Uterus (tissue), 4 donors: Measurements from ENCODE around the gene GRIK5. TPM values are rescaled to one million over a fixed set of nuclear protein-coding genes. Genes with fewer than 3 reads are reported as not detected.
A peak's percentile ranks its signal among the peaks of the same experiment; 100 is the strongest.
"Not testable (repeated sequence)": the region's sequence is repeated elsewhere in the genome, so short reads cannot be mapped to it uniquely, and the experiment has no call there.

ENCODE experiments used
- DNase-seq, 2 donors: peaks; one replicate each; pipeline ENCODE4 v3.0.0-alpha.2; 2019 to 2020
- H3K27ac ChIP-seq, 2 donors: fragments of 200-600 bp; sonication (generic); 1 replicate in 1 of 2; 2 replicates in 1 of 2; pipeline ENCODE4 v1.5.1; 2016 to 2018
- H3K27me3 ChIP-seq, 2 donors: fragments of 200-600 bp; sonication (generic); one replicate each; pipeline ENCODE4 v1.5.1; 2018 to 2019; ENCODE audit warnings: control low read depth in 1 of 2
- H3K36me3 ChIP-seq, 2 donors: fragments of 200-600 bp; sonication (generic); one replicate each; pipeline ENCODE4 v1.5.1; 2019; ENCODE audit warnings: control low read depth in 1 of 2
- H3K4me1 ChIP-seq, 2 donors: fragments of 200-600 bp; sonication (generic); one replicate each; pipeline ENCODE4 v1.5.1; 2018 to 2019; ENCODE audit warnings: control low read depth in 1 of 2
- H3K4me3 ChIP-seq, 2 donors: fragments of 200-600 bp; sonication (generic); 1 replicate in 1 of 2; 2 replicates in 1 of 2; pipeline ENCODE4 v1.5.1; 2018 to 2019; ENCODE audit warnings: mild to moderate bottlenecking in 1 of 2
- H3K9me3 ChIP-seq, 2 donors: fragments of 200-600 bp; sonication (generic); one replicate each; pipeline ENCODE4 v1.5.1; 2019; ENCODE audit warnings: control low read depth in 1 of 2
- POLR2A ChIP-seq, 2 donors: fragments of 450-650 bp; IDR thresholded peaks; one replicate each; pipeline ENCODE4 v1.6.1; 2016; ENCODE audit warnings: antibody characterized with exemption in 2 of 2, mild to moderate bottlenecking in 1 of 2, moderate library complexity in 1 of 2
- intact Hi-C: fragments of 100-400 bp; cut with DNase I; formaldehyde crosslinking; loops from one replicate; pipeline ENCODE4 v1.15.1; 2023; ENCODE audit warnings: low total_unique reads
- total RNA-seq, 4 donors: library from RNA; depleted of rRNA in 3 of 4; stranded (reverse); fragments of >200 nt in 3 of 4; gene quantifications; one replicate each; pipeline versions ENCODE4 v1.1.0 to v1.2.4, GENCODE V29; 2014 to 2023
- TF ChIP-seq, protein P1 (sequence below), 4 experiments: fragments of 200-600 bp in 2 of 4; fragments of 450-650 bp in 2 of 4; sonication (generic) in 2 of 4; IDR thresholded peaks; one replicate each; pipeline ENCODE4 v1.5.1; 2016 to 2019; ENCODE audit warnings: antibody characterized with exemption in 4 of 4, mild to moderate bottlenecking in 2 of 4, moderate library complexity in 1 of 4
- donor health status: DM: yes; HTN: yes; CAD: no.

The GRIK5 gene
- total RNA-seq, 4 donors from 2014 or later: 5.6 to 17.8 (median 7.0) TPM; not detected in 1

DNA sequence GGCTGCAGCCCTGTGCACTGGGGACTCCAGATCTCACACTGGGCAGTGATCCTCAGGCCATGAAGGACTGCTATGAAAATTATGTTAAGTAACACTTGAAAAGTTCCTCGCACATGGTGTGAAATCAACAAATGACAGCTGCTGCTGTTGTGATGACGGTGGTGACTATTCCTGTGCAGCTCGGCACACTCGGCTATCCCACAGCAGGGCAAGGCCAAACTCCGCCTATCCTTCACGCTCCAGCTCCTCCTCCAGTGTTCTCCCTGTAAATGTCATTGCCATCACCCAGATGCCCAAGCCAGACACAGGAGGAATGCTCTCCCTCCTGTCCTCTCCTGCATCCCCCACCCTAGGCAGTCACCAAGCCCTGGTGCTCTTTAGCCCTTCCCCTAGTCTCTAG, 31.3 kb downstream of the GRIK5 start:
- no peak for DNase-seq
- TF ChIP-seq POLR2A (IDR thresholded peaks at IDR 0.05): no peak
- TF ChIP-seq, protein P1, sequence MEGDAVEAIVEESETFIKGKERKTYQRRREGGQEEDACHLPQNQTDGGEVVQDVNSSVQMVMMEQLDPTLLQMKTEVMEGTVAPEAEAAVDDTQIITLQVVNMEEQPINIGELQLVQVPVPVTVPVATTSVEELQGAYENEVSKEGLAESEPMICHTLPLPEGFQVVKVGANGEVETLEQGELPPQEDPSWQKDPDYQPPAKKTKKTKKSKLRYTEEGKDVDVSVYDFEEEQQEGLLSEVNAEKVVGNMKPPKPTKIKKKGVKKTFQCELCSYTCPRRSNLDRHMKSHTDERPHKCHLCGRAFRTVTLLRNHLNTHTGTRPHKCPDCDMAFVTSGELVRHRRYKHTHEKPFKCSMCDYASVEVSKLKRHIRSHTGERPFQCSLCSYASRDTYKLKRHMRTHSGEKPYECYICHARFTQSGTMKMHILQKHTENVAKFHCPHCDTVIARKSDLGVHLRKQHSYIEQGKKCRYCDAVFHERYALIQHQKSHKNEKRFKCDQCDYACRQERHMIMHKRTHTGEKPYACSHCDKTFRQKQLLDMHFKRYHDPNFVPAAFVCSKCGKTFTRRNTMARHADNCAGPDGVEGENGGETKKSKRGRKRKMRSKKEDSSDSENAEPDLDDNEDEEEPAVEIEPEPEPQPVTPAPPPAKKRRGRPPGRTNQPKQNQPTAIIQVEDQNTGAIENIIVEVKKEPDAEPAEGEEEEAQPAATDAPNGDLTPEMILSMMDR (IDR thresholded peaks at IDR 0.05): no peak
- H3K9me3 ChIP-seq: no peaks in the 10 kb centered on the region
- no peaks in the 10 kb centered on the region for H3K4me1 ChIP-seq
- H3K4me3 ChIP-seq: no peak overlapping the region
- H3K36me3 ChIP-seq: no peaks in the 10 kb centered on the region
- H3K27me3 ChIP-seq: no peaks in the 10 kb centered on the region
- intact Hi-C loops: no loop called here
- no peak overlapping the region for H3K27ac ChIP-seq

DNA sequence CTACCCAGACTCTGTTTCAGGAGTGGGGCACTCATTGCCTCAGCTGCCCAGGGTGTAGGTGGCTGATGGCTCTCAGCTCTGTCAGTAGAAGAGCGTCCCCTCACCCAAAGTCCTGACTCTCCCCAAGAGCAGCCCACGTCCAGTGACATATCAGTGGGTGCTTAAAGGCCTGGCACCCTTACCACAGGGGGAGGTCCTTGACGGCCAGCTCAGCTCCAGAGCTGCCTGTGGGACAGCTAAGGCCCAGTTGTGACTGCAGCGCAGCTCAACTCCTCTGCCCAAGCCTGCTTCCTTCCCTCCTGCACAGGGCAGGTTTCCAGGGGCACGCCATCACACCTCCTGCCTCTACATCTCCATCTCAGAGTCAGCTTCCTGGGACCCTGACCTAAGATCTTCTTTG, 32.4 kb downstream of the GRIK5 start:
- TF ChIP-seq, protein P1 (IDR thresholded peaks at IDR 0.05): no peak
- no peak for TF ChIP-seq POLR2A (IDR thresholded peaks at IDR 0.05)
- Histone ChIP-seq H3K4me3 (no peak overlapping the region), H3K4me1 (no peaks in the 10 kb centered on the region), H3K27ac (no peak overlapping the region), H3K27me3 (no peaks in the 10 kb centered on the region), H3K36me3 (no peaks in the 10 kb centered on the region), H3K9me3 (no peaks in the 10 kb centered on the region)
- no peak for DNase-seq
- intact Hi-C loops: no loop called here

GRCh38 chr19:42034640-42035391, 35.2 kb downstream of the GRIK5 start:
- H3K4me1 ChIP-seq, H3K27ac ChIP-seq, intact Hi-C loops, H3K4me3 ChIP-seq, H3K9me3 ChIP-seq, H3K27me3 ChIP-seq, H3K36me3 ChIP-seq: not testable (repeated sequence)
- TF ChIP-seq, protein P1 (IDR thresholded peaks at IDR 0.05): peak; percentile 46 to 63 (median 54)
- DNase-seq: peak in 1 of 2 donors; percentile 17

DNA sequence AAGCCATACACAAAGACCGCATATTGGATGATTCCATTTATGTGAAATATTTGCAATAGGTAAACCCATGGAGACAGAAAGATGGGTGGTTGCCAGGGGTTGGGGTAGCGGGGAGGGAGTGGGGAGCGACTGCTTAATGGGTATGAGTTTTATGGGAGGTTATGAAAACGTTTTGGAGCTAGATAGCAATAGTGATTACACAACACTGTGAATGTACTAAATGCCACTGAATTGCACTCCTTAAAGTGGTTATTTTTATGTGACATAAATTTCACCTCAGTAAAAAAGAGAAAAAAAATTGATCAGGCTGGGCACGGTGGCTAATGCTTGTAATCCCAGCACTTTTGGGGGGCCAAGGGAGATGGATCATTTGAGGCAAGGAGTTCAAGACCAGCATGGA, 36.6 kb downstream of the GRIK5 start:
- no peaks in the 10 kb centered on the region for H3K36me3 ChIP-seq
- TF ChIP-seq, protein P1 (IDR thresholded peaks at IDR 0.05): no peak
- TF ChIP-seq POLR2A (IDR thresholded peaks at IDR 0.05): no peak
- H3K4me1 ChIP-seq: no peaks in the 10 kb centered on the region
- H3K4me3 ChIP-seq: no peak overlapping the region
- intact Hi-C loops: no loop called here
- H3K27me3 ChIP-seq: no peaks in the 10 kb centered on the region
- H3K27ac ChIP-seq: no peak overlapping the region
- H3K9me3 ChIP-seq: no peaks in the 10 kb centered on the region
- DNase-seq: no peak

GRCh38 chr19:42032431-42032830, 37.6 kb downstream of the GRIK5 start:
- Histone ChIP-seq H3K27me3 (no peaks in the 10 kb centered on the region), H3K4me3 (no peak overlapping the region), H3K4me1 (no peaks in the 10 kb centered on the region), H3K27ac (no peak overlapping the region), H3K36me3 (no peaks in the 10 kb centered on the region), H3K9me3 (no peaks in the 10 kb centered on the region)
- TF ChIP-seq POLR2A (IDR thresholded peaks at IDR 0.05): no peak
- TF ChIP-seq, protein P1 (IDR thresholded peaks at IDR 0.05): no peak
- DNase-seq: no peak
- intact Hi-C loops: no loop called here
